Retinal pigment epithelial cell (primary cell): ENCODE results near the gene RNASEH2C.
"Not testable (repeated sequence)": the region's sequence is repeated elsewhere in the genome, so short reads cannot be mapped to it uniquely, and the experiment has no call there.

ENCODE experiments used
- DNase-seq: peaks from one replicate; pipeline ENCODE4 v3.0.0-alpha.2; 2010; ENCODE audit warnings: low read depth
- H3K4me3 ChIP-seq: 2 replicates; pipeline ENCODE4 v1.5.1; 2011; ENCODE audit warnings: mild to moderate bottlenecking, low read length, control low read depth, moderate library complexity
- CTCF ChIP-seq: conservative IDR thresholded peaks from 2 replicates; pipeline ENCODE4 v1.5.1; 2011; ENCODE audit warnings: low read depth, low read length, control low read depth, inconsistent platforms

RNASEH2C gene

GRCh38 chr11:65744026-65744698, 23.6 kb upstream of the RNASEH2C start:
- DNase-seq, result no peak
- TF ChIP-seq CTCF, result peak; percentile 28
- H3K4me3 ChIP-seq, result no peak overlapping the region

DNA sequence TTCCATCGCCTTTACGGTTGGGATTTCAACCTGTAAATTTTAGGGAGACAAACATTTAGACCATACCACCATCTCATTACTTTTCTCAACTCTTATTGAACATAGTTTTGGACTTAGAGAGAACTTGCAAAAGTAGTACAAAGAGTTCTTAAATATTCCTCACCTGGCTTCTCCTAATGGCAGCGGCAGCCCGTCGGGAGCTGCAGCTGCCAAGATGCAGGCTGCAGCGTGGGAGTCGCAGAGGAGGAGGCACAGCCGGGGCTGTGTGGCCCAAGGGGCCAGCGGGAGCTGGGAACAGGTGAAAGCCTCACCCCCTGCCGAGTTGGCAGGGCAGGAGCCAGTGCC, 23.1 kb upstream of the RNASEH2C start:
- TF ChIP-seq CTCF, result no peak
- no peak for DNase-seq
- H3K4me3 ChIP-seq, result no peak overlapping the region

GRCh38 chr11:65742353-65742752, 21.8 kb upstream of the RNASEH2C start:
- no peak for DNase-seq
- TF ChIP-seq CTCF, result no peak
- H3K4me3 ChIP-seq, result no peak overlapping the region

GRCh38 chr11:65741185-65741584, 20.6 kb upstream of the RNASEH2C start:
- TF ChIP-seq CTCF, result no peak
- H3K4me3 ChIP-seq, result no peak overlapping the region
- DNase-seq, result no peak

DNA sequence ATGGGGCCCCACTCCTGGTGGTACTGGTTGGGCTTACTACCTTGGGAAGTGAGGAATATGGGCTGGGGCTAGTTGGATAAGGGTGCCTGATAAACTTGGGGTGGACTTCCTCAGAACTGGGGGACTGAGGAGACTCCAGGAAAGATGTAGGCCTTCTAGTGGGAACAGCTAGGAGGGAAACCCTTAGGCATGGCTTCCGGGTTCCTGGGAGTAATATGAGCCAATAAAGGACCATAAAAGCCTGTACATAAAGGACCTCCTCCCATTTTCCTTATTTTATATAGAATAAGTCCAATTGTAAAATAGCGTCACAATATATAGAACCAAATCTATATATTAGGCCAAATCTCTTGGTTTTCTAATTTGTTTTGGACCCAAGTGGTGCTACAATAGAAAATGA, 18.4 kb upstream of the RNASEH2C start:
- no peak for TF ChIP-seq CTCF
- DNase-seq, result no peak
- no peak overlapping the region for H3K4me3 ChIP-seq

DNA sequence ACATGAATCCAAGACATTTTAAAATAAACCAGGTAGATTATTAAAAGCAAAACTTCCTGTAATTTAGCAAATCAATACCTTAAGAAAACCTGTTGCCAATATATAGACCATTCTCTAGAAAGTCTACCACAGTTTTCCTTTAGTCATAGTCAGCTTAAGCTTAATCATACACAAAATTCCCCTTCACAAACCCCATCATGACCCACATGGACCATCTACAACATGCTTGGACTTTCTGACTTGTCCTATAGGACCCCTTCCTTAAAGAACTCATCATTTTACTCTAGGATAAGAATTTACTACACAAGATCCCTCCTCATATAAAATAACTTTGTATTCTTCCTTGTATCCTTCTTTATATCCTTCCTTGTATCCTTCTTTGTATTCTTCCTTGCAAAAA, 16.2 kb upstream of the RNASEH2C start:
- TF ChIP-seq CTCF, result no peak
- no peak for DNase-seq
- H3K4me3 ChIP-seq, result no peak overlapping the region

GRCh38 chr11:65735111-65735510, 14.5 kb upstream of the RNASEH2C start:
- H3K4me3 ChIP-seq, DNase-seq: not testable (repeated sequence)

DNA sequence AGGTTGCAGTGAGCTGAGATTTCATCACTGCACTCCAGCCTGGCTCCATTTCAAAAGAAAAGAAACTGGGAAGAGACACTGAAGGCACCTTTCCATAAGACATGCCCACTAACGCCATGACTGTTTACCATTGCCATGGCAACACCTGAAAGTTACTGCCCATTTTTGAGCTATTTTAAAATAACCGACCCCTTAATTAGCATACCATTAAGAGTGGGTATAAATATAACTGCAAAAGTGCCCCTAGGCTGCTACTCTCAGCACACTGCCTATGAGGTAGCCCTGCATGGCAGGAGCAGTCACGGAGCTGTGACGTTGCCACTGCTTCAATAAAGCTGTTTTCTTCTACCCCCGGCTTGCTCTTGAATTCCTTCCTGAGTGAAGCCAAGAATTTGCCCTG, 9.9 kb upstream of the RNASEH2C start:
- H3K4me3 ChIP-seq, result no peak overlapping the region
- no peak for DNase-seq
- no peak for TF ChIP-seq CTCF
